HG03521 (cell line): ENCODE results near the gene SLC66A2.

ENCODE experiments used
- ATAC-seq: cut with Tn5 transposase; IDR thresholded peaks from one replicate; pipeline ENCODE4 v1.9.1; 2021; ENCODE audit warnings: mild to moderate bottlenecking, moderate library complexity; ENCODE audit not compliant: unreplicated experiment

The SLC66A2 gene

DNA sequence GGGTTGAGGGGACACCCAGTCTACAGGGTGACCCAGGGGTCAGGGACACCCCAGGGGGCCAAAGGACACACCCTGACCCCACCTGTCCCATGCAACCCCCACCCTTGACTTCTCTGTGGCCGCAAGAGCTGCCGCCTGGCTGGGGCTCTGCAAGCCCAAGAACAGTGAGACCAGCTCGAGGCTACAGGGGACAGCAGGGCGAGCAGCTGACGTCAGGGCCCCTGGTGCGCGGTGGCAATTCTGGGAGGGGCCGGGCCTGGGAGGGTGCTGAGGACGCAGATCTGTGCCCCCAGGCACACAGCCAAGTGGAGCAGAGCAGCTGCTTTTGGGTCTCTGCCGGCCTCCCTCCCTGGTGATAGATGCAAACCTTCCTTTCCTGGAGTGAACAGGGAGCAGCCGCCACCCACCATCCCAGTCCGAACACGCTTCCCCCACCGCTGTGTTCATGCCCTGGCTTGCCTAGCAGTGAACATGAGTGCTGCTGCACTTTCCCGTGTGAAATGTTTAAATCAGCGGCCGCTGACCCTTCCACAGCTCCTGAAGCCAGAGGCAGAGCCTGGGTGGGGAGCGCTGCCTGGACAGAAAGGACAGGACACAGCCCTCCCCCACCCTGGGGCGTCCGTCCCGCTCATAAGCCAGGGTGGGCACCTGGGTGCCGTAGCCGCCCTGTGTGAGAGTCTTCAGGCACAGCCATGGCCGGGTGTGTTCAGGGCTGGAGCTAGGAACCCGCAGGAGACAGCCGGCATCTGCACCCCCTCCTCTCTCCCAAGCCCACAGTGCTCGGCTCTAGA is 46.9 kb downstream of the SLC66A2 start:
- ATAC-seq: no peak

DNA sequence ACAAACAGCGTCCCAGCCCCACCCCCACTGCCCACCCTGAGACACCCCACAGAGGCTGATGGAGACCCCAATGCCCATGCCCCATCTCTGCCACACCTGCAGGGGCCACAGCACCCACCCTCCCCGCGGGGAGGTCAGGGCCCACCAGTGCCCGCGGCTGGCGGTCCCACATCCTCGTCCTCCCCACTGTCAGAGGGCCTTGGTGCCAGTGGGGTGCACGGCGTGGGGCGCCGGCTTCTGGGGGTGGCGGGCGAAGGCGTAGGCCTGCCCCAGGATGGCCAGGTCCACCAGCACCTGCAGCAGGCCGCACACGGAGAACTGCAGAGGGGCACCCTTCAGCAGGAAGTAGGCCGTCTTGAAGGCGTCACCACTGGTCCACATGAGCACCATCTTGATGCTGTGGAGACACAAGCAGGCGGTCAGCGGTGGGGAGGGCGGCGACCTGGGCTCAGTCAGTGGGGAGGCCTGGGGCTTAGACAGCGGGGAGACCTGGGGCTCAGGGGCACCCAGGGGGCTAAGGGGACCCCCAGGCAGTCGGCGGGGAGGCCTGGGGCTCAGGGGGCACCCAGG is 47.6 kb downstream of the SLC66A2 start:
- no peak for ATAC-seq

DNA sequence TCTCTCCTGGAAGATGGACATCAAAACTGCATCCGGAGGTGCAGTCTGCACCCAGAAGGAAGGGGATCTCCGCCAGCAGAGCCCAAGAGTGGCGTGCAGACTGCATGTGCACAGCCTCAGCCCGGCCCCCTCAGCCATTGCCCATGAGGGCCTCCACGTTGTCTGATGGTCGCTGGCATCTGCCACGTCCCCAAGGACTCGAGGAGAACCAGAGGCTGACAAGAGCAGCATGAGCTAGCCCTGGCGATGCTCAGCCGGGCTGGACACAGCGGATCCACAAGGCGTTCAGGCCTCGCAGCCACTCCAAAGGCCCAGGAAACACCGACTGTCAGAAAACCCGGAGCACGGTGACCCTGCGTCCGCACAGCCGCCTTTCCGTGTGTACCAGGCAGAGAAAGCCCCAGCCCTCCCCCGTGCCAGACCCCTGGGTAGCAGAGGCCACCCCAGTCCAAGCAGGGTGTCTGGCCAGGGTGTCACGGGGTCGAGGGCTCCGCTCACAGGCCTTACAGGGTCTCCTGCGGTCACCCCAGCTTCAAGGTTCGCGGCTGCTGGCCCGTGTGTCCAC is 48.3 kb downstream of the SLC66A2 start:
- ATAC-seq: no peak

DNA sequence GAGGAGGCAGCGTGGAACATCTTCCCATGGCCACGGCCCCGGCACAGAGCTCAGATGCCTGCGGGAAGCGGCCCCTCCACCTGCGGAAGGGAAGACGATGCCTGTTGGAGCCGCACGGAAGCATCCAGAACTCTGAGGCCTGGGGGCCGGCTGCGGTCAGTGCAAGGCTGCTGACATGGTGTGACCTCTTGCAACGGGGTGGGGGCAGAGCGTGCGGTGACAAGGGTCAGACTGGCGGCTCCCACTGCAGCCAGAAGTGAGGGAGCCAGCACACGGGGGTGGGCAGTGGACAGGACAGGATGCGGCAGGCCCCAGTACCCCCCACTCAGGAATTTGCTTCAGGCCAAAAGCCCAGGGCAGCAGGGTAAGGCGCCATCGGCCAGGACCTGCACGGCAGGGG is 48.8 kb downstream of the SLC66A2 start:
- ATAC-seq: no peak

DNA sequence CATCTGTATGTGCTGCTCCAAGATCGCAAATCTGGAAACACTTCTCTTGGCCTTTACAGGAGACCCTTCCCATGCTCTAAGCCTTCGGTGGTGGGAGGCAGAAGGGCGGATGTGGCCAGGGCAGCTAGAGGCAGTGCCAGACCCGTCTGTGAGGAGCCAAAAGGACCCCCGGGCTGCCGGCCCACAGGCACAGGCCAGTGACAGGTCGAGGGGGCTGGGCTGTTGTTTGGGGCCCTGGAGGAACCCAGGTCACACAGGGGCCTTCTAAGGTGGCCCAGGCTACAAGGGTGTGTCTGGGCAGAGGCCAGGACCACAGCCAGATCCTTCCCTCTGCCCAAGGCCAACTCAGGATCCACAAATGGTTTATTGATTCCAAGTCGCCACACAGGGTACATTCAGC is 49.4 kb downstream of the SLC66A2 start:
- no peak for ATAC-seq

DNA sequence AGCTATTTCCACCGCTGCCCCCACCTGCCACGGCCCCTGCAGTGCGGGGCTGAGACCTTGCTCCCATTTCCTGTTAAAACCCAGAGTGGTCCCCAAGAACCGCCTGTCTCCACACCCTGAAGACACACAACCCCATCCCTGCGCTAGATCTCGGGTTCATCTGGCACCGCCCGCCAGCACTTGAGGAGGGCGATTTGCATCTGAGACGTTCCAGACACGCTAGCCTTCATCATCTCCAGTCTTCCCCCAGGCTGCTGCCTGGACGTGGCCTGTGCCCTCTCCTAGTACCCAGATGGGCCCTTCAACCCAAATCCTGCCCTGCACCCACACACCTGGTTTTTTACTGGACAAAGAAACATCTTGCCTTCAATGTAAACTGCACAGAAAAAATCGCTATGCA is 49.8 kb downstream of the SLC66A2 start:
- ATAC-seq: no peak

DNA sequence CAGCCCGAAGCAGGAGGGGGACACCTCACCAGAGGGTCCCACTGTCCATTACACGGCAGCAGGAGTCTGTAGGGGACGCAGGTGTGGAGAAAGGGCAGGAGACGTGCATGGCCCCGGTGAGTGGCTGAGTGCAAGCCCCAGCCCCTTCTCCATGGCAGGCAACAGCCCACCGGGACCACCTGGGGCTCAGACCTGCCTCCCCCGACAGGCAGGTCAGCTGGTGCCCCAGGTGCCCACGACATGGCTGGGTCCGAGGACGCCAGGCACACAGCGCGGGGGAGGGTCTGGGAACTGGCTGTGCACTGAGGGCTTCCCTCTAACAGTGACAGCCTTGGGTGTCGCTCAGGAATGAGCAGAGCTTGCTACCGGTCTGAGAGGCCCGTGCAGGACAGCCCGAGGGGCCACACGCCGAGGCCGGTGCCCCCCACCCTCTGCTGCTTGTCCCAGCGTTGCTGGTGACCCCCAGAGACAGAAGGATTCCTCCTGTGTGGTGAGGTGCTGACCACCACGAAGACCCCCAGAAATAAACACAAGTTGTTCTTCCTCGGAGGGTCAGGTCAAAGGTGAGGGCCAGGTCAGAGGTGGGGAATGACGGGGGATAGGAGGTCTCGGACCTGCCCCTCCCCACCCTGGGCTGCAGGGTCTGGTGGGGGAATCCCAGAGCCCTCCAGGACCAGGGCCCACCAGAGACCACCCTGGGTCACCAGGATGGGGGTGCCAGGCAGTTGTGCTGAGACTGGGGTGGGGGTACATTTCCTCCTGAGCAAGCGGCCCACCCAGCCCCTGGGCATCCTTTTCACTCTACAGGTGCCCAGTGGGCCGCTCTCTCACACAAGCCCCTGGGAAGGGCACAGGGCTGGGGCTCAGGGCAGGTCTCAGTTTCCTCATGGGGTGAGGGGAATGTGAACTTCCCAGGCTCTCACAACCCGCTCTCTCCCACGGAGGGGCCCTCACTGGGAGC is 50.6 kb downstream of the SLC66A2 start:
- no peak for ATAC-seq

DNA sequence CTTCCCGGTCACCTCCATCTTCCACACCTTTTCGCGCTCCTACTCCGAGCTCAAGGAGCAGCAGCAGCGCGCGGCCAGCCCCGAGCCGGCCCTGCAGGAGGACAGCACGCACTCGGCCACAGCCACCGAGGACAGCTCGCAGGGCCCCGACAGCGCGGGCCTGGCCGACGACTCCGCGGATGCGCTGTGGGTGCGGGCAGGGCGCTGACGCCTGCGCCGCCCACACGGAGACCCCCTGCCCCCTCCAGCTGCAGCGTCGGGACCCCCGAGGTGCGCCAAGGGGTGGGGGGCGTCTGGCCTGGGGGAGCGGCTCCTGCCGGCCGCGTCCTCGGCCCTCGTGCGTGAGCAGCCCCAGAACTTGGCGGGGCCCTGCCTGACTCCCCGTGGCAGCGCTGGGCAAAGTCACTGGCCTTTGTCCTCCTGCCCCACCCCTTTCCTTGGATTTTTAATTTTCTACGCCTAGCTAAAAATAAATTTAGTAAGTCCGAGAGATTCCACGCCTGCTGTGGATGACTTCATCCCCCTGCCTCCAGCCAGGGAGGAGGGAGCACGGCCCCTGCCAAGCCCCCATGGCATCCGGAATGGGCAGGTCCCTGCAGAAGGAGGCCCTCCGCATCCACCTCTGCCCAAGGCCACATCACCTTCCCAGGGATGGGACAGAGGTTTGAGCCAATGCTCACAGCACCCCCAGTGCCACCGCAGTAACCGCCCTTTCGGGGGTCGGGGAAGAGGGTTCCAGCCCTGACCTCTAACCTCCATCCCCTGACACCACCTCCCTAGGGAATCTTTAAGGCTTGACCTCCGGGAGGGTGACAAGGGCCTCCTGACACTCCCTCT is 51.6 kb downstream of the SLC66A2 start:
- ATAC-seq: no peak

DNA sequence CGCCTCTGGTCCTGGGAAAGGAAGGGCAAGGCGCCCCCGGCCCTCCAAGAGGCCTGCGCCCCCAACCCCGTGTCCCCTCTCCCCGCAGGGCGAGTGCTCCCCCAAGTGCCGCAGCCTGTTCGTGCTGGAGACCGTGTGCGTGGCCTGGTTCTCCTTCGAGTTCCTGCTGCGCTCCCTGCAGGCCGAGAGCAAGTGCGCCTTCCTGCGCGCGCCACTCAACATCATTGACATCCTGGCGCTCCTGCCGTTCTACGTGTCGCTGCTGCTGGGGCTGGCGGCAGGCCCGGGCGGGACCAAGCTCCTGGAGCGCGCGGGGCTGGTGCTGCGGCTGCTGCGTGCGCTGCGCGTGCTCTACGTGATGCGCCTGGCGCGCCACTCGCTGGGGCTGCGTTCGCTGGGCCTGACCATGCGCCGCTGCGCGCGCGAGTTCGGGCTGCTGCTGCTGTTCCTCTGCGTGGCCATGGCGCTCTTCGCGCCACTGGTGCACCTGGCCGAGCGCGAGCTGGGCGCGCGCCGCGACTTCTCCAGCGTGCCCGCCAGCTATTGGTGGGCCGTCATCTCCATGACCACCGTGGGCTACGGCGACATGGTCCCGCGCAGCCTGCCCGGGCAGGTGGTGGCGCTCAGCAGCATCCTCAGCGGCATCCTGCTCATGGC is 52.4 kb downstream of the SLC66A2 start:
- ATAC-seq: no peak

DNA sequence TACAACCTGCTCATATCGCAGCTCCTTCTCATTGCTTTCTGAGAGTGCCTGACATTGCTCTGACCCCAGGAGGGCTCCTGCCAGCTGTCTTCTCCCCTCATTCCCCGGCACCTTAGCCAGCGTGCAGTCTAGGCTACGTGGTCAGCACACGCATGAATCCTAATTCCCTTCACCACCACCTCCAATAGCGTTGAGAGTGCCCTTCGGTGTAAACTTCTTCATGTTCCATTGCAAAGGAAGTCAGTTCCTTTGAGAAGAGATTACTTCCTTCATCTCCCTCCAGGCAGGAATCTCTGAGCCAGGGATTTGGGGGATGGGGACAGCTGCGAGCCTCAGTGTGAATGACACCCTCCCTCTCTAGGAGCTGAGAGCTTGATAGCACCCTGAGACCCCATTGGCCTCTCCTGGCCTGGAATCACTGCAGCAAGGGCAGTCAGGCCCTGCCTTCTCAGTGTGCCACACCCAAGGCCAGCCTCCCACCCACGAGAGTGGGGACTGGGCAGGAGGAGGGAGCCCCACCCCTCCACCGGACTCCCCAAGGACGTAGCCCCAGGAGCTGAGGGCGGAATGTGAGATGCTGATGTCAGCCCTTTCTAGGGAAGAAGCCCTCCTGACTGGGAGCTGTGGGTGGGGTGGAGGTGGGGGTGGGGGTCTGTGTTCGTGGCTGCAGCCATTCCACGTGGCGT is 53.4 kb downstream of the SLC66A2 start:
- ATAC-seq: no peak

DNA sequence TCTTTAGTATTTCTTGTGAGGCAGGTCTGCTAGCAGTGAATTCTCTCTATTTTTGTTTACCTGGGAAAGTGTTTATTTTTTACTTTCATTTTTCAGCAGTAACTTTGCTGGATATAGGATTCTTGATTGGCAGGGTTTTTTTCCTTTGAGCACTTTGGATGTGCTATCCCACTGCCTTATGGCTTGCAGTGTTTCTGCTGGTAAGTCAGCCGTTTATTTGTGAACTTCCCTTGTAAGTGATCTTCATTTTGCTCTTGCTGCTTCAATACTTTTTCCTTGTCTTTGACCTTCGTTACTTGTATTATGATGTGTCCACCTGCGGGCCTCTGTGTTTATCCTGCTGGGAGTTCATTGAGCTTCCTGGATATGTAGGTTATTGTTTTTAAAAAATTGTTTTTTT is 54.7 kb downstream of the SLC66A2 start:
- ATAC-seq: no peak

DNA sequence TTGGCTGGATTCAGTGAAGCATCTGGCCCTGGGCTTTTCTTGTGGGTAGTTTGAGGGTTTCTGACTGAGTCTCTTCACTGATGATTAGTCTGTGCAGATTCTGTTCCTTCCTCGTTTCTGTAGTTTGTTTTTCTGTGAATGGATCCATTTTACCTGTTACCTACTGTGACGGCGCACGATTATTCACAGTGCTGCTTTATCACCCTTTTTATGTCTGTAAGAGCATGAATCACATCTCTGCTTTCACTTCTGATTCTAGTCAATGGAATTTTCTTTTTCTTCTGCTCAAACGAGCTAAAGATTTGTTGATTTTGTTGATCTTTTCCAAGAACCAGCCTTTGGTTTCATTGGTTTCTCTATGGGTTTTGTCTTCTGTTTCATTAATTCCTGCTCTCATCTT is 60.8 kb downstream of the SLC66A2 start:
- ATAC-seq: no peak

DNA sequence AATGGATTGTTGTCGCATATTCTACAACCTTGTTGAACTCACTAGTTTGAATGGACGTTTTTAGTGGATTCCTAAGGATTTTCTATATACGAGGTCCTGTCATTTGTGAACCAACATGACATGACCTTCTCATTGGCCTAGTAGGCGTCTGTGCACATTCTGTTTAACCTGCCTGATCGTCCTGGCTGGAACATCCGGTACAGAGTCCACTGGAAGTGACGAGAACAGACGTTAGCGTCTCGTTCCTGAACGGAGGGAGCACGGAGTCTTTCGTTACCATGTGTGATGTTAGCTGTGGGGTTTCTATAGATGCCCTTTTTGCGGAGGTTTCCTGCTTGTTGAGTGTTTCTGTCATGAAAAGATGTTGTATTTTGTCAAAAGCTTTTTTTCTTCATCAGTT is 61.9 kb downstream of the SLC66A2 start:
- ATAC-seq: no peak

DNA sequence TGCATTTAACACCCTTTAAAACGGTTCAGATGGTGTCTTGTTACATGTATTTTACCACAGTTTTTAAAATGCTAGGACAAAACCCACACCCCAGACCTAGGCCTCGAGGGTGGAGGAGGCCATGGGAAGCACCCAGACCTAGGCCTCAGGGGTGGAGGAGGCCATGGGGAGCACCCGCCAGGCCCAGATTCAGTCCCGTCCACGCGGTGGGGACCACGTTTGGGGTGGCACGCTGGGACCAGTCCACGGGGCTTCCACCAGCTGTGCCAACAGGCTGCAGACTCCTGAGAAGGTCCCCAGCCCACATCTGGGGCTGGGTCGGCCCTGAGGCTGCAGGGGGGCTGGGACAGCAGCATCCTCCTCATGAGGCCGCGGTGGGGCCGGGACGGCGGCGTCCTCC is 63.4 kb downstream of the SLC66A2 start:
- ATAC-seq: no peak

DNA sequence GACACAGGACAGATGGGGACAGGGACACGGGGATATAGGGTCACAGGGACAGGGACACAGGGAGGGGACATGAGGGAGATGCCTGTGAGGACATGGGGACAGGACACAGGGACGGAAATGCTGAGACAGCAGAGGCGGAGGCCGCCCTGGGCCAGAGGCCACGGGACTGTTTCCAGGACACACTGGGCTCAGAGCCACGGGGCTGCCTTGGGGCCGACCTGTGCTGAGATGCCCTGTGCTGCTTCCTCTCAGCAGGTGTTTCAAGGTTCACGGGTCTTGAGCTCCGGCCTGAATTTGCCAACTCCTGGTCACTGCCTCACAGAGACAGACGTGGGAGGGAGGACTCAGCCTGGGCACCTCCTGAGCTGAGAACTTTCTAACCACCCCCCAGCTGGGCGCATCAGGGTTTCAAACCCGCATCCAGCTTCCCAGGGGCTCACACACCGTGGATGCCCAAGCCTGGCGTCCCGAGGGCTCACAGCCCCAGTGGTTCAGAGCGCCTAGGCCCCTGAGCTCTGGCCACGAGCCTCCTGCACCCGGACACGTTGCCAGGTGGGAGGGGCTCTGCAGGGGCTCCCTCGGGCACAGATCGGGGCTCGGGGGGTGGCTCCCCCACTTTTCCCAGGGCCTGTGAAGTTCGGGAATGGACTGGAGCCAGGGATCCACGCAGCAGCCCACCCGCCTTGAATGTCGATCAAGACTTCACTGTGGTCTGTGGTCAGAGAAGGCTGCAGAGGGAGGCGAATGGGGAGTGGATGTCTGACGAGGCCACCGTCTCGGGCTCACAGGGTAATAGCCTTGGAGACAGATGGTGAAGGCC is 64.1 kb downstream of the SLC66A2 start:
- ATAC-seq: no peak

DNA sequence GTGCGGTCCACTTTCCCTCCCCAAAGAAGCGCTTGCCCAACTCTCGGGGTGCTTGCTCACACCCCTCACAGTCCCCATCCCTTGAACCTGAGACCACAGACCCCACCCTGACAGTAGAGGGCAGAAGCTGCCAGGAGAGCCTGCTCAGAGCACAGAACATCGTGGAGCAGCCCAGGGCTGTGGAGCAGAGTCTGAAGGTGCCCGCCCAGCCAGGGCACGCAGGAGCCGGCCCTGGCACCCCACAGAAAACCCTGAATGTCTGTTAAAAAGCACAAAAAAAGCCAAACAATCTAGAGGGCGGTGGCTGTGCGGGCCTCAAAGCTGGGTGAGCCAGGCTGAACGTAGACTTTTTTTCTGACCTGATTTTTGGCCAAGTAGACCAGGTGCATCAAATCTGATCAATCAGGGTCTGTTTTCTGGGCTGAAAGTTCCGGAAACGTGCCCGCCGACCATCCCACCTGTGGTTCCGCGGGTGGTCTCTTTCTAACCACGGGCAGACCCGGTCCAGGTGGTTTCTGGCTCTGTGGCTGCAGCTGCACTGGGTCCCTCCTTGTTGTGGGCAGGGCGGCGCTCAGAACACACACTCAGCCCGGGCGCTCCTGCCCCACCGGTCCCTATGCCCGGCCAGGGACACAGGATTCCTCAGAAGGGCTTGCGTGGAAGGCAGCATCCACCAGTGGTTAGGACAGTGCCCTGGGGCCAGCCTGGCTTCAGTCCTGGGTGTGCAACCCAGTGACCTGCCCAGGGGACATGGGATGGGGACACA is 66.3 kb downstream of the SLC66A2 start:
- ATAC-seq: no peak

DNA sequence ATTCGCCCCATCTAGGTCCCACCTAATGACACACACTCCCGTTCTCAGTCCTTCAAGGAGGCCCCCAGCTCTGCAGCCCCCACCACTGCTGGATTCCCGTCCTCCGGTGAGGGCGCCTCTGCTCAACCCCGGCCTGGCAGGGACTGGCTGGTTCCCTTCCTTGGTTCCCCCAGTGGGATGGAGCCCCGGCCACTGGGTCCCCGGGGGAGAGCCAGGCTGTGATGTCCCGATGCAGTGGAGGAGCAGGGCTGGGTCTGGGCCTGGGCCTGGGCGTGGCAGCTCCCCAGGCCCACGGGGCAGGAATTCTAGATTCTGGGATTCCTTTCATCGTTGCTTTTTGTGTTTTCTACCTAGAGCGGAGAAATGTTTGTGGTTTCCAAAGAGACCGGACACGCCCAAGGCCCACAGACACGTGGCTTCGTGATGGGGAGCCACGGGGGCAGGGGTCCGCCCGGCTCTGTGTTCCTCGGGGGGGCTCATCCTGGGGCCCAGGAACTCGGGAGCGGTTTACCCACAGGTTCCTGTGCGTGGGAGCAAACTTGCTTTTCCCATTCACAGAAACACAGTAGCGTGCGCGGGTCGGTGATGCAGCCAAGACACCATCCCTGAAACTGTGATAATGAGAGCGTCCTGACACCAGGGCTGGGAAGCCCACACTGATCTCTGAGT is 67.0 kb downstream of the SLC66A2 start:
- no peak for ATAC-seq
